T47D (cell line): Measurements from ENCODE around the gene CASZ1.

ENCODE experiments used
- DNase-seq, 2 experiments: peaks; one replicate each; pipeline versions ENCODE4 v3.0.0 to v3.0.0-alpha.2; 2011 to 2012; ENCODE audit warnings: low read depth in 1 of 2, low spot score in 1 of 2
- JUND ChIP-seq: IDR thresholded peaks from 2 replicates; pipeline ENCODE4 v1.6.1; 2012; ENCODE audit warnings: low read depth
- in situ Hi-C: cut with HindIII; loops from 2 replicates; pipeline ENCODE4 v1.10.0; 2016; ENCODE audit warnings: low sequenced_read_pairs, low pct_unique_long_range_greater_than_20kb

Gene CASZ1

GRCh38 chr1:10594595-10595223 is 201.7 kb downstream of the CASZ1 start:
- in situ Hi-C loops = no loop called here
- no peak for TF ChIP-seq JUND
- DNase-seq = peak in 1 of 2 experiments; percentile 9

- DNase-seq = no peak
- TF ChIP-seq JUND = no peak
- in situ Hi-C loops = no loop called here
Measured at GRCh38 chr1:10593750-10594149, 202.7 kb downstream of the CASZ1 start.

- DNase-seq = no peak
- in situ Hi-C loops = no loop called here
- TF ChIP-seq JUND = no peak
Measured at GRCh38 chr1:10592373-10592772, 204.1 kb downstream of the CASZ1 start.

- in situ Hi-C loops = no loop called here
- TF ChIP-seq JUND = no peak
- DNase-seq = no peak
Measured at GRCh38 chr1:10591010-10591409, 205.4 kb downstream of the CASZ1 start.

GRCh38 chr1:10589074-10589473 is 207.4 kb downstream of the CASZ1 start:
- in situ Hi-C loops = no loop called here
- DNase-seq = no peak
- TF ChIP-seq JUND = no peak

GRCh38 chr1:10588640-10589039 is 207.8 kb downstream of the CASZ1 start:
- in situ Hi-C loops = no loop called here
- DNase-seq = no peak
- TF ChIP-seq JUND = no peak
